GM10248 (cell line): ENCODE results near the gene AMZ1.
"Not testable (repeated sequence)": the region's sequence is repeated elsewhere in the genome, so short reads cannot be mapped to it uniquely, and the experiment has no call there.

Source experiments
- CTCF ChIA-PET: fragments of 300-600 bp; sonication (Branson Sonifier 250); formaldehyde crosslinking; extraction: SDS; loops from one replicate; lab custom pipeline; 2021; ENCODE audit warnings: antibody characterized with exemption; lab: Yijun Ruan, JAX
- POLR2A ChIA-PET: fragments of 350-650 bp; sonication (Branson Sonifier 250); formaldehyde crosslinking; extraction: SDS; loops from one replicate; lab custom pipeline; 2020; ENCODE audit warnings: antibody characterized with exemption; lab: Yijun Ruan, JAX
- DNase-seq: peaks from one replicate; pipeline ENCODE4 v3.0.0; 2012; ENCODE audit errors: extremely low spot score
- TF ChIP-seq, protein P1 (sequence below): IDR thresholded peaks from 2 replicates; pipeline ENCODE4 v1.5.1; 2012; ENCODE audit warnings: mild to moderate bottlenecking, low read depth; ENCODE audit errors: extremely low read depth, missing control alignments, control extremely low read depth

Gene AMZ1

DNA sequence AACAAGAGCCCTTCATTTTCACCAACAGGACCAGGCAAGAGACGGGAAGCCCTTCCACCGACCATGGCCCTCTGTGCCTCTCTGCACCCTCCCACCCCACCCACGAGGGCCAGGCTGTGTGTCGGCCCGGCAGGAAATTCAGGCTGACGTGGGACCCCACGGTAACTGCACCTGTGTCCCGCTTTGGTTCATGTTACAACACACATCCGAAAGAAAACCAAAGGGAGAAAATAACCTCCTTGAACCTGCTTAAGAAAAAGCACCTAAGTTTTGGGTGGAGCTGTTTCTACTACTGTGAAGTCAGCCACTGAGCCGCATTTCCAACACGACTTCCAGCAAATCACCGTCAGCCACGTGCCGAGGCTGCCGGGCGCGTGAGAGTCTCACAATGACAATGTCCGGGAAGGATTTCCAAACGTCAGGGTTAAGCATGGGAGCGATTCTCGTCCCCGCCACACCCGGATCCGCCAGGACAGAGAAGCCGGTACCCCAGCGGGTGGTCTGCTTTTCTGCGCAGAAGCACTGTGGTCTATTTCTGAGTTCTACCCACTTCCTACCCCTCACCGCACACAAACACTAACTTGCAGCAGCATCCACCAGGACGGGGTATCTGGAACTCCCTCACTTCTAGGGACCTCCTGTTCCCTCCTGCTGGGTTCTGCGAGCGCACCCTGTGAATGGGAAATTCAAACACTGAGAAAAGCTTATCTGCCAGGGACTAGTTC, 36.6 kb downstream of the AMZ1 start:
- TF ChIP-seq, protein P1, sequence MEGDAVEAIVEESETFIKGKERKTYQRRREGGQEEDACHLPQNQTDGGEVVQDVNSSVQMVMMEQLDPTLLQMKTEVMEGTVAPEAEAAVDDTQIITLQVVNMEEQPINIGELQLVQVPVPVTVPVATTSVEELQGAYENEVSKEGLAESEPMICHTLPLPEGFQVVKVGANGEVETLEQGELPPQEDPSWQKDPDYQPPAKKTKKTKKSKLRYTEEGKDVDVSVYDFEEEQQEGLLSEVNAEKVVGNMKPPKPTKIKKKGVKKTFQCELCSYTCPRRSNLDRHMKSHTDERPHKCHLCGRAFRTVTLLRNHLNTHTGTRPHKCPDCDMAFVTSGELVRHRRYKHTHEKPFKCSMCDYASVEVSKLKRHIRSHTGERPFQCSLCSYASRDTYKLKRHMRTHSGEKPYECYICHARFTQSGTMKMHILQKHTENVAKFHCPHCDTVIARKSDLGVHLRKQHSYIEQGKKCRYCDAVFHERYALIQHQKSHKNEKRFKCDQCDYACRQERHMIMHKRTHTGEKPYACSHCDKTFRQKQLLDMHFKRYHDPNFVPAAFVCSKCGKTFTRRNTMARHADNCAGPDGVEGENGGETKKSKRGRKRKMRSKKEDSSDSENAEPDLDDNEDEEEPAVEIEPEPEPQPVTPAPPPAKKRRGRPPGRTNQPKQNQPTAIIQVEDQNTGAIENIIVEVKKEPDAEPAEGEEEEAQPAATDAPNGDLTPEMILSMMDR: no peak
- DNase-seq: no peak
- CTCF ChIA-PET: interaction anchor here (1.1 to 7.0 kb wide), 3 partner anchors 9 to 15 kb away, joined by 3 to 55 read pairs (median 5); no protein-coding TSS in a partner anchor
- POLR2A ChIA-PET: no interaction called here

DNA sequence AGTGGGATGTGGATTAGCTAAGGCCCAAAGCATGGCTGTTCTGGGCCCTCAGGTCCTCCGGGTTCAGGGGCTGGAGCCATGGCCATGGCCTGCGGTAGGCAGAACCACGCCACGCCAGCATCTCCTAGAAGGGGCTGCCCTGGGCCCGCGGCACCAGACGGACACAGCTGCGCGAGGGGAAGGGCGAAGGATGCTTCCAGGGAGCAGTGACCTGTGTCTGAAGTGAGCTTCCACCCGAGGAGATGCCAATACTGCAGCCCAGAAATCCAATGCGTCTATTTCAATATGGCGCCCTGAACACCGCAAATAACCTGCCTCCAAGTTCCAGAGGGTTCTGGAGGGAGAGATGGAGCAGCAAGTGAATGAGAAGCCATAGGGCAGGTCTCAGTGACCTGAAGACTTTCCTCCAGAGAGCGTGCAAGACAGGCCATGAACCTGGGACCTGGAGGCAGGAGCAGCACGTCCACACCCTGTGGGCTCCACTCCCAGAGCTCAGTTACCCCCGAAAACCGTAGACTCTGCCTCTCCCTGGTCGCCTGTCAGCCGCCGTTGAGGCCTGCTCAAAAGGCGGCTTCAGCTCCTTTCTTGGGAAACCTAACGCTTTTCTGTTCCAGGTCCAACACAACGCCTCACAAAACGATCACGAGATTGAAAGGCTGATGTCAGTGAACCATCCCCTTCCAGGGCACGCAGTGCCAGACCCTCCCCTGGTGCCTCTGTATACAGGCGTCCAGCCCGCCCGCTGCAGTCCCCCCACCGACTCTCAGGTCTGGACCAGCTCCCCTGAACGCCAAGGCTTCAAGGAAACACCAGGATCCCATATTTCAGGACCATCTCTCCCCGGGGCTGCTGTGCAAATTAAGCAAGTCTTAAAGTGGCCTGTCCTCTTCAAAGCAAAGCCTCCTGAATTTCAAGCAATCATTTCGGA, 37.4 kb downstream of the AMZ1 start:
- POLR2A ChIA-PET: no interaction called here
- TF ChIP-seq, protein P1: no peak
- DNase-seq: no peak
- CTCF ChIA-PET: interaction anchor here (1.1 to 7.0 kb wide), 5 partner anchors 8 to 26 kb away, joined by 3 to 55 read pairs (median 4); no protein-coding TSS in a partner anchor

DNA sequence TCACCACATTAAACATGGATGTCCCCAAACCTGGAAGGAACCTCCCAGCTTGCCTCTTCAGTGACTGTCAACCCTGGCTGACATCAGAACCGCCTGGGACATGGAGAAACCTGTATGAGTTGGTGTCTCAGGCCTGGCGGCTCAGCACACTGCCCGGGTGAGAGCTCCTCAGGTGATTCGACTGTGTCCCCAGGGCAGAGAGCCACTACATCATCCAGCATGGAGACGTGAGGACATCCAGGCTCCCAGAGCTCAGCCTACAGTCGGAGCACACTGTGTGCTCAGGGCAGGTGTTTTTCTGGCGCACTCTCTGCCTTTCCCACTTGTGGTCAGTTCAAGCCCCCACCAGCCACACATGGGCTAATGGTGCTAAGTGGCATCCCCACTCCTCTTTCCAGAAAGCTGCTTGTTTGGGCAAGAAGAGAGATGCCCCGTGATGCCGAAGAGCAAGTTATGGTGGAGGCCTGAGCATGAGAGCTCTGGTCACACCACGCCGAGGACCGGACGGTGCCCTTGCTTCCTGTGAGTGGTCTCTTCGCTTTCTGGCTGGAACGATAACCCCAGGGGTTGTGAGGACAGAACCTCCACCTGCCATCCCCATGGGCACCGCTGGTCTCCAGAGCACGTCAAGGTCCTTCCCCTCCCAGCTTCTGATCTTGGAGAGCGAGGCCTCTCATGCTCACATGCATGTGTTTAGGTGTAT, 38.5 kb downstream of the AMZ1 start:
- DNase-seq: no peak
- ChIA-PET CTCF (interaction anchor here (1.1 to 2.0 kb wide), 3 partner anchors 11 to 27 kb away, joined by 3 to 11 read pairs (median 4); no protein-coding TSS in a partner anchor), POLR2A (no interaction called here)
- TF ChIP-seq, protein P1: no peak

DNA sequence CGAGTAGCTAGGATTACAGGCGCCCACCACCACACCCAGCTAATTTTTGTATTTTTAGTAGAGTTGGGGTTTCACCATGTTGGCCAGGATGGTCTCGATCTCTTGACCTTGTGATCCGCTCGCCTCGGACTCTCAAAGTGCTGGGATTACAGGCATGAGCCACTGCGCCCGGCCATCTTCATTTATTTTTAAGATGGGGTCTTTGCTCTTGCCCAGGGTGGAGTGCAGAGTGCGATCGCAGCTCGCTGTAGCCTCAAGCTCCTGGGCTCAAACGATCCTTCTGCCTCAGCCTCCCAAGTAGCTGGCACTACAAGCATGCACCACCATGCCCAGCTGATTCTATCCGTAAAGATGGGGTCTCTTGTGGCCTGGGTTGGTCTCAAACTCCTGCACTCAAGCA, 39.2 kb downstream of the AMZ1 start:
- POLR2A ChIA-PET, DNase-seq: not testable (repeated sequence)
- CTCF ChIA-PET: interaction anchor here (1.2 to 2.0 kb wide), 3 partner anchors 11 to 58 kb away, joined by 3 to 11 read pairs (median 4); no protein-coding TSS in a partner anchor

DNA sequence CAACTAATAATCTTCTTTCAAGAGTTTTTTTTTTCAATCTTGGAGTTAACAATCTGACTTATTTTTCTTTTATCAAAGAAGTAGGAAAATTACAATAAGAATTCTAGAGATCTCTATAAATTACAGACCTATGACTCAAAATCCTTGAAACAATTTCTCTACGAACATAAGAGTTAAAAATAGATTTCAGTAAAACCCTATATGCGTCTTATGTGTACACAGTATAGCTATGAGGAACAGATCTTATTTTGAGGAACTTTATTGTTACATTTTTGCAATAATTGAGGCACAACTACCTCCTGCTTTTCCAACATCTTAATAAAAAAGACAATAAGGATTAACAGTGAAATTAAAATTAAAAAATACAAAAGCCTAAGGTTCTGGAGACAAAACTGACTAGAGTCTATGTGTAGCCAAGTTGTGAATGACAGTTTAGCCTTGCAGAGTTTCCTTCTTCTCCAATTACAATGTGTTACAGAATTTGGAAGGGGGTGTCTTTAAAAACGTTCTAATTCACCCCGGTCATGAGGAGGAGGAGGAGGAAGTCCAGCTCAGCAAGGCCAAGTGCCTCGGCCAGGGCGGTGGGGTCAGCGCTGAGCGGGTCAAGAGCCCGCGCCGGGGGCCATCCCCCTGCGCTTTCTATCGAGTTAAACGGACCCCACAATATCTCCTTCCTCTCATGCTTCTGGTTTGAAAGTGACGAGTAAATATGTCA, 40.5 kb downstream of the AMZ1 start:
- no peak for DNase-seq
- TF ChIP-seq, protein P1: no peak
- ChIA-PET POLR2A (no interaction called here), CTCF (interaction anchor here (1.2 to 2.0 kb wide), 2 partner anchors 19 to 57 kb away, joined by 3 to 11 read pairs; no protein-coding TSS in a partner anchor)
